Astrocyte (in vitro differentiated cells and primary cell): ENCODE data around the gene NINL.

Experiments
- EZH2 ChIP-seq: IDR thresholded peaks from 2 replicates; pipeline ENCODE4 v1.6.1; 2012; ENCODE audit warnings: mild to moderate bottlenecking, low read length, inconsistent platforms; ENCODE audit not compliant: insufficient read depth
- TF ChIP-seq, protein P1 (sequence below): IDR thresholded peaks from 2 replicates; pipeline ENCODE4 v1.5.1; 2011; ENCODE audit warnings: low read depth, mild to moderate bottlenecking, inconsistent platforms, low read length, moderate library complexity; ENCODE audit not compliant: insufficient read depth

GRCh38 chr20:25485872-25486271 lies 99.5 kb downstream of the NINL start:
- no peak for TF ChIP-seq EZH2
- TF ChIP-seq, protein P1, sequence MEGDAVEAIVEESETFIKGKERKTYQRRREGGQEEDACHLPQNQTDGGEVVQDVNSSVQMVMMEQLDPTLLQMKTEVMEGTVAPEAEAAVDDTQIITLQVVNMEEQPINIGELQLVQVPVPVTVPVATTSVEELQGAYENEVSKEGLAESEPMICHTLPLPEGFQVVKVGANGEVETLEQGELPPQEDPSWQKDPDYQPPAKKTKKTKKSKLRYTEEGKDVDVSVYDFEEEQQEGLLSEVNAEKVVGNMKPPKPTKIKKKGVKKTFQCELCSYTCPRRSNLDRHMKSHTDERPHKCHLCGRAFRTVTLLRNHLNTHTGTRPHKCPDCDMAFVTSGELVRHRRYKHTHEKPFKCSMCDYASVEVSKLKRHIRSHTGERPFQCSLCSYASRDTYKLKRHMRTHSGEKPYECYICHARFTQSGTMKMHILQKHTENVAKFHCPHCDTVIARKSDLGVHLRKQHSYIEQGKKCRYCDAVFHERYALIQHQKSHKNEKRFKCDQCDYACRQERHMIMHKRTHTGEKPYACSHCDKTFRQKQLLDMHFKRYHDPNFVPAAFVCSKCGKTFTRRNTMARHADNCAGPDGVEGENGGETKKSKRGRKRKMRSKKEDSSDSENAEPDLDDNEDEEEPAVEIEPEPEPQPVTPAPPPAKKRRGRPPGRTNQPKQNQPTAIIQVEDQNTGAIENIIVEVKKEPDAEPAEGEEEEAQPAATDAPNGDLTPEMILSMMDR, result no peak
